Colonic mucosa (tissue), 4 donors: ENCODE measurements around the gene IL12RB2. TPM values are rescaled to one million over a fixed set of nuclear protein-coding genes. Genes with fewer than 3 reads are reported as not detected.

ENCODE experiments used
- DNase-seq: peaks from one replicate; pipeline ENCODE4 v3.0.0-alpha.2; 2020
- H3K27ac ChIP-seq: fragments of 200-600 bp; one replicate; pipeline ENCODE4 v1.8.0; 2021
- H3K27me3 ChIP-seq: fragments of 200-600 bp; one replicate; pipeline ENCODE4 v1.8.0; 2021
- H3K36me3 ChIP-seq: fragments of 200-600 bp; one replicate; pipeline ENCODE4 v1.8.0; 2021
- H3K4me1 ChIP-seq: fragments of 200-600 bp; one replicate; pipeline ENCODE4 v1.8.0; 2021; ENCODE audit warnings: mild to moderate bottlenecking
- H3K4me3 ChIP-seq: fragments of 200-600 bp; one replicate; pipeline ENCODE4 v1.8.0; 2021
- H3K9ac ChIP-seq, 2 donors: one replicate each; pipeline ENCODE4 v1.7.0; 2013; ENCODE audit warnings: control low read depth in 2 of 2, low read depth in 2 of 2, low read length in 2 of 2
- H3K9me3 ChIP-seq: fragments of 200-600 bp; one replicate; pipeline ENCODE4 v1.8.0; 2021
- intact Hi-C: fragments of 100-400 bp; cut with DNase I; formaldehyde crosslinking; loops from one replicate; pipeline ENCODE4 v1.14.1; 2022
- total RNA-seq, 2 donors: library from RNA; stranded (reverse); fragmentation: NEBNext Ultra II Directional in 1 of 2; extraction: Animal tissue kit (Norgen Biotek cat#: 25700) in 1 of 2; gene quantifications; one replicate each; pipeline ENCODE4 v1.2.1, GENCODE V29; 2021
- TF ChIP-seq, protein P1 (sequence below): fragments of 200-600 bp; IDR thresholded peaks from one replicate; pipeline ENCODE4 v1.8.0; 2022; ENCODE audit warnings: antibody characterized with exemption, mild to moderate bottlenecking
- donor health status: healthy.
- donor health status: DM: no; HTN: no; CAD: no.
- donor health status: DM: no; HTN: no; CAD: no.

Gene IL12RB2
- total RNA-seq, 2 donors from 2014 or later, result 0.48 to 0.62 TPM

DNA sequence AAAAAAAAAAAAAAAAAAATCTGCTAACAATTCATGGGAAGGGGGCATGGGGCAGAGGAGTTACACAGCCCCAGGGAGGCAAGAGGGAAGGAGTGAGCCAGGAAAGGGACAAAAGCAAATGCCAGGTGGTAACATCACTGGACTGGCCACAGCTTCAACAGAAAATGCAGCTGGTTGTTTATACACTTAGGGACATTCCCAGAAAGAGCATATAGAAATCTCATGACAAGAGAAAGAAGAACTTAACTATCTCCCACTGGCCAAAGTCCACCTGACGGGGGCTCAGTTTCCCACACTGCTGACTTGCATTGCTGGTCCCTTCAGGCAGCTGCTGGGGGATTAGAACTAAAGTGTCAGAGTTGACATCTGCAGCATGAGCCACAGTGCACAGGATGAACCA, 14.8 kb downstream of the IL12RB2 start:
- Histone ChIP-seq H3K9me3 (no peaks in the 10 kb centered on the region), H3K4me3 (no peak overlapping the region), H3K27ac (no peak overlapping the region), H3K9ac (no peak overlapping the region), H3K4me1 (no peaks in the 10 kb centered on the region), H3K27me3 (no peaks in the 10 kb centered on the region), H3K36me3 (no peaks in the 10 kb centered on the region)
- TF ChIP-seq, protein P1, sequence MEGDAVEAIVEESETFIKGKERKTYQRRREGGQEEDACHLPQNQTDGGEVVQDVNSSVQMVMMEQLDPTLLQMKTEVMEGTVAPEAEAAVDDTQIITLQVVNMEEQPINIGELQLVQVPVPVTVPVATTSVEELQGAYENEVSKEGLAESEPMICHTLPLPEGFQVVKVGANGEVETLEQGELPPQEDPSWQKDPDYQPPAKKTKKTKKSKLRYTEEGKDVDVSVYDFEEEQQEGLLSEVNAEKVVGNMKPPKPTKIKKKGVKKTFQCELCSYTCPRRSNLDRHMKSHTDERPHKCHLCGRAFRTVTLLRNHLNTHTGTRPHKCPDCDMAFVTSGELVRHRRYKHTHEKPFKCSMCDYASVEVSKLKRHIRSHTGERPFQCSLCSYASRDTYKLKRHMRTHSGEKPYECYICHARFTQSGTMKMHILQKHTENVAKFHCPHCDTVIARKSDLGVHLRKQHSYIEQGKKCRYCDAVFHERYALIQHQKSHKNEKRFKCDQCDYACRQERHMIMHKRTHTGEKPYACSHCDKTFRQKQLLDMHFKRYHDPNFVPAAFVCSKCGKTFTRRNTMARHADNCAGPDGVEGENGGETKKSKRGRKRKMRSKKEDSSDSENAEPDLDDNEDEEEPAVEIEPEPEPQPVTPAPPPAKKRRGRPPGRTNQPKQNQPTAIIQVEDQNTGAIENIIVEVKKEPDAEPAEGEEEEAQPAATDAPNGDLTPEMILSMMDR, result no peak
- intact Hi-C loops, result no loop called here
- DNase-seq, result no peak

DNA sequence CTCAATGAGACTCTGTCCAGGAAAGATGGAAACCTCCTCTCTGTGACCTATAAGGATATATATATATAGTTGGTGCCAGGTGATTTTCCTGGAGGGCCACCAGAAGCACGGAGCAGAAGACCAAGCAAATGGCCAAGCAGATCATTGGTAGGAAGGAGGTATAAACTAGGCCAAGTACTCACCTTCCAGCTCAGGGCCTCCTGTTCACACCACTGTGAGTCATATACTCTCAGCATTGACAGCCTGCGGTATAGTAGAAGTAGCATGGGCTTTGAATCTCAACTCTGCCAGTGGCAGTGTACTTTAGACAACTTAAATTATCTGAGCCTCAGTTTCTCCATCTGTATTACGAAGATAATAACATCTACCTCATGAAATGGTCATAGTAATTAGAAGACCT, 15.4 kb downstream of the IL12RB2 start:
- intact Hi-C loops, result no loop called here
- DNase-seq, result no peak
- Histone ChIP-seq H3K4me3 (no peak overlapping the region), H3K9me3 (no peaks in the 10 kb centered on the region), H3K9ac (no peak overlapping the region), H3K27me3 (no peaks in the 10 kb centered on the region), H3K27ac (no peak overlapping the region), H3K4me1 (no peaks in the 10 kb centered on the region), H3K36me3 (no peaks in the 10 kb centered on the region)
- TF ChIP-seq, protein P1, result no peak

DNA sequence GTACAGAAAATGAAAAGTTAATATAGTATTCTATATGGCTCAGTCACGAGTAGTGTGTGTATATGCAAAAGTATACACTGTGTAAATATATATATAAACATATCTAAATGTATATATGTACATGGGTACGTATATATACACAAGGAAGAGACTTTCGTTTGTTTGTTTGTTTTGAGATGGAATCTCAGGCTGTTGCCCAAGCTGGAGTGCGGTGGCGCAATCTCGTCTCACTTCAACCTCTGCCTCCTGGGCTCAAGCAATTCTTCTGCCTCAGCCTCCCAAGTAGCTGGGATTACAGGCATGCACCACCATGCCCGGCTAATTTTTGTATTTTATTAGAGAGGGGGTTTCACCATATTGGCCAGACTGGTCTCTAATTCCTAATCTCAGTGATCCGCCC, 16.4 kb downstream of the IL12RB2 start:
- intact Hi-C loops, result no loop called here
- no peaks in the 10 kb centered on the region for H3K36me3 ChIP-seq
- no peak overlapping the region for H3K27ac ChIP-seq
- no peaks in the 10 kb centered on the region for H3K9me3 ChIP-seq
- DNase-seq, result no peak
- H3K27me3 ChIP-seq, result no peaks in the 10 kb centered on the region
- TF ChIP-seq, protein P1, result no peak
- H3K4me1 ChIP-seq, result no peaks in the 10 kb centered on the region
- no peak overlapping the region for H3K4me3 ChIP-seq
- no peak overlapping the region for H3K9ac ChIP-seq

DNA sequence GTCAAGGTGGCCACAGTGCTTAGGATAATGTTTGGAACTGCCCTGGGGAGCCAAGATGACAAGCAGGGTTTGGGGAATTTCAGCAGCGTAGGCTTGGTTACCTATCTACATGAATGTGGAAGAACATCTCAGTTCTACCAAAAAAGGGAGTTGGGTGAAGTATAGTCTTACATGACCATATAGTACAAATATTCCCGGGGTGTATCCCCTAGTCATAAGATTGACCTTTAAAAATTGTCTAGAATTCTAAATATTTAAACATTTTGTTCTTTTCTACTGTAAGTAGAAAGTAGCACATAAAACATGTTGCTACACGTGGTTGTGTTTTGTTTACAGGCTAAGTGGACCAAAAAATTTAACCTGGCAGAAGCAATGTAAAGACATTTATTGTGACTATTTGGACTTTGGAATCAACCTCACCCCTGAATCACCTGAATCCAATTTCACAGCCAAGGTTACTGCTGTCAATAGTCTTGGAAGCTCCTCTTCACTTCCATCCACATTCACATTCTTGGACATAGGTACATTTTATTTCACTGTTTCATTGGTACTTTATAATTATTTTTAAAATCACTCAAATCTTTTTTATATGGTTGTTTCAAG, 20.3 kb downstream of the IL12RB2 start:
- DNase-seq, result no peak
- Histone ChIP-seq H3K9me3 (no peaks in the 10 kb centered on the region), H3K4me1 (no peaks in the 10 kb centered on the region), H3K27ac (no peak overlapping the region), H3K27me3 (no peaks in the 10 kb centered on the region), H3K36me3 (no peaks in the 10 kb centered on the region), H3K4me3 (no peak overlapping the region), H3K9ac (no peak overlapping the region)
- intact Hi-C loops, result no loop called here
- TF ChIP-seq, protein P1, result no peak

DNA sequence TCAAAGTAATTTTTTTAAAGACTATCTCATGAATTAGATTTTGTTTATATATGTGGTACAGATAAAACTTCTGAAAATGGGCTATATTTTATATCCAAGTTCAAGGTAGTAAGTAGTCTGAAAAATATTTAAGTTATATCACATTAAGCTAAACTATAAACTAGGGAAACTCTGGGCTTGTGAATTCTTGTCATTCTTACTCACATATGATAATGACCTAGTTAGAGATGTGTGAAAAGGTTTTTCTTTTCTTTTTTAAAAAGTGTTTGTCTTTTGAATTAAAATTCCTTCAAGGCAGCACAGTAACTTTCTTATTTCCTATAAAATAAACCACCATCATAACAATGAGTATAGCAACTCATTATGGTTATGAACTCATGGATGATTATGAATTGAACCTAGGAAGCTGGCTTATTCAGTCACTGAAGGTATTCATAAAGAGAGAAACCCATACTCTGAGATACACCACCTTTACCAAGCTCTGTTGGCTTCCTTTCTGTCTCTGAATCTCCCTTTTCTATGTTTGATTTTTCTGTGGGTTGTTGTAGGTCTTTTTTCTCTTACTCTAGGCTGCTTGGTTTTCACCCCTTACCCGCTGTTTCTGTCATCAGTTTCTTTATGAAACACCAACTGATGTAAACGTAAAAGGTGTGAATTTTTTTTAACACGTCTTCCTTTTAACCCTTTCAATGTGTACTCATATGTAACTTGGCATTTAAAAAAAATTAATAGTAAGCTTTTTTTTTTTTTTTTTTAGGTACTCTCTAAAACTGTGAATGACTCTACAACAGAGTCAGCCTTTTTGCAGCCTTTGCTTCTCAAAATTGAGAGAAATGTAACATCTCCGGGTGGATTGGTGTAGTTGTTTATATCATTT, 25.2 kb downstream of the IL12RB2 start:
- H3K4me1 ChIP-seq, result no peaks in the 10 kb centered on the region
- no peaks in the 10 kb centered on the region for H3K27me3 ChIP-seq
- no peak overlapping the region for H3K4me3 ChIP-seq
- intact Hi-C loops, result no loop called here
- TF ChIP-seq, protein P1, result no peak
- no peaks in the 10 kb centered on the region for H3K36me3 ChIP-seq
- no peak for DNase-seq
- no peak overlapping the region for H3K27ac ChIP-seq
- no peaks in the 10 kb centered on the region for H3K9me3 ChIP-seq
- no peak overlapping the region for H3K9ac ChIP-seq
